K562 (cell line): ENCODE results near the gene UBR7. TPM values are rescaled to one million over a fixed set of nuclear protein-coding genes. Genes with fewer than 3 reads are reported as not detected.

ENCODE experiments used
- BRD4 ChIP-seq: fragments of 200-600 bp; sonication (generic); IDR thresholded peaks from 2 replicates; pipeline ENCODE4 v1.6.1; 2017; ENCODE audit warnings: inconsistent platforms
- CBX1 ChIP-seq: sonication (generic); IDR thresholded peaks from 2 replicates; pipeline ENCODE4 v1.6.1; 2016; ENCODE audit warnings: antibody characterized with exemption, low read depth, mild to moderate bottlenecking
- FOS ChIP-seq: IDR thresholded peaks from 3 replicates; pipeline ENCODE4 v1.6.1; 2011; ENCODE audit not compliant: insufficient read length; ENCODE audit errors: extremely low read depth
- FOXJ2 ChIP-seq: fragments of 200-800 bp; sonication (Bioruptor generic); IDR thresholded peaks from 2 replicates; pipeline ENCODE4 v1.6.1; 2016; ENCODE audit warnings: missing genetic modification characterization, missing compliant biosample characterization
- MAX ChIP-seq: sonication (generic); formaldehyde crosslinking; IDR thresholded peaks from 2 replicates; pipeline ENCODE4 v1.9.0; 2022; ENCODE audit warnings: mild to moderate bottlenecking, missing genetic modification reagents
- MYBL2 ChIP-seq, 2 experiments: fragments of 450-650 bp in 1 of 2; sonication (generic) in 1 of 2; formaldehyde crosslinking in 1 of 2; IDR thresholded peaks; 2 replicates each; pipeline versions ENCODE4 v1.6.1 to v1.8.1; 2017 to 2022; ENCODE audit warnings: borderline replicate concordance in 1 of 2, inconsistent platforms in 1 of 2, low read depth in 1 of 2, mild to moderate bottlenecking in 1 of 2, missing genetic modification reagents in 1 of 2, moderate library complexity in 1 of 2
- NFRKB ChIP-seq: fragments of 450-650 bp; IDR thresholded peaks from 2 replicates; pipeline ENCODE4 v1.6.1; 2016; ENCODE audit warnings: low read depth
- POLR2G ChIP-seq: fragments of 200-400 bp; formaldehyde crosslinking; IDR thresholded peaks from 2 replicates; pipeline ENCODE4 v1.6.1; 2017; ENCODE audit warnings: low read depth, mild to moderate bottlenecking, antibody characterized with exemption, low read length, moderate library complexity
- SIN3B ChIP-seq: fragments of 450-650 bp; IDR thresholded peaks from 2 replicates; pipeline ENCODE4 v1.6.1; 2017; ENCODE audit warnings: low read depth, mild to moderate bottlenecking, moderate library complexity
- SPI1 ChIP-seq: IDR thresholded peaks from 2 replicates; pipeline ENCODE4 v1.6.1; 2011; ENCODE audit warnings: low read depth, low read length, control low read depth, borderline replicate concordance
- STAT5B ChIP-seq: fragments of 250-450 bp; sonication (Bioruptor Pico); IDR thresholded peaks from 2 replicates; pipeline ENCODE4 v1.8.0; 2021; ENCODE audit warnings: mild to moderate bottlenecking, inconsistent platforms
- polyA plus RNA-seq, 8 experiments: library from polyadenylated mRNA; depleted of rRNA in 4 of 8; stranded (reverse) in 5 of 8; unstranded in 3 of 8; fragments of >200 nt; fragmentation: Nextera tagmentation in 2 of 8; fragmentation: Illumina TruSeq in 1 of 8; extraction: Ambion mirVana in 2 of 8; extraction: Trizol in 1 of 8; gene quantifications; 2 replicates each; pipeline versions ENCODE4 v1.2.1 to v1.2.3, GENCODE V29; 2011 to 2014; ENCODE audit warnings: inconsistent platforms in 1 of 8, missing spikeins in 1 of 8
- total RNA-seq, 7 experiments: library from RNA; depleted of rRNA in 6 of 7; stranded (reverse); fragments of >200 nt in 6 of 7; fragmentation: Illumina TruSeq in 2 of 7; extraction: Trizol in 2 of 7; gene quantifications; 2 replicates each; pipeline versions ENCODE4 v1.2.1 to v1.2.3, GENCODE V29; 2011 to 2021; ENCODE audit warnings: low replicate concordance in 1 of 7
- TF ChIP-seq, protein P1 (sequence below), 2 experiments: fragments of 200-800 bp in 1 of 2; sonication (Bioruptor generic) in 1 of 2; sonication (generic) in 1 of 2; formaldehyde crosslinking in 1 of 2; IDR thresholded peaks in 1 of 2; conservative IDR thresholded peaks in 1 of 2; 2 replicates each; pipeline versions ENCODE4 v1.5.0 to v1.6.1; 2016 to 2020; ENCODE audit warnings: missing compliant biosample characterization in 1 of 2, missing genetic modification characterization in 1 of 2, missing genetic modification reagents in 1 of 2
- TF ChIP-seq, protein P2 (sequence below): fragments of 450-650 bp; IDR thresholded peaks from 2 replicates; pipeline ENCODE4 v1.6.1; 2018; ENCODE audit not compliant: partially characterized antibody
- TF ChIP-seq, protein P3 (sequence below): fragments of 250-450 bp; sonication (Bioruptor Pico); IDR thresholded peaks from 2 replicates; pipeline ENCODE4 v1.8.0; 2021; ENCODE audit warnings: moderate library complexity, mild to moderate bottlenecking, inconsistent platforms
- TF ChIP-seq, protein P4 (sequence below), 2 experiments: IDR thresholded peaks in 1 of 2; conservative IDR thresholded peaks in 1 of 2; 2 replicates each; pipeline ENCODE4 v1.6.1; 2016; ENCODE audit warnings: low read depth in 2 of 2, mild to moderate bottlenecking in 1 of 2, missing compliant biosample characterization in 1 of 2, missing genetic modification characterization in 1 of 2, moderate library complexity in 1 of 2

The UBR7 gene
- total and polyA plus RNA-seq, 9 of the 15 experiments (the other 6 are each of a cell fraction or from before 2014, with no cell fraction given), result 12.5 to 63.0 (median 34.4) TPM

GRCh38 chr14:93206793-93207467 is at the start of gene UBR7, which contains the start of gene GON7 (continued):
- TF ChIP-seq, protein P1, sequence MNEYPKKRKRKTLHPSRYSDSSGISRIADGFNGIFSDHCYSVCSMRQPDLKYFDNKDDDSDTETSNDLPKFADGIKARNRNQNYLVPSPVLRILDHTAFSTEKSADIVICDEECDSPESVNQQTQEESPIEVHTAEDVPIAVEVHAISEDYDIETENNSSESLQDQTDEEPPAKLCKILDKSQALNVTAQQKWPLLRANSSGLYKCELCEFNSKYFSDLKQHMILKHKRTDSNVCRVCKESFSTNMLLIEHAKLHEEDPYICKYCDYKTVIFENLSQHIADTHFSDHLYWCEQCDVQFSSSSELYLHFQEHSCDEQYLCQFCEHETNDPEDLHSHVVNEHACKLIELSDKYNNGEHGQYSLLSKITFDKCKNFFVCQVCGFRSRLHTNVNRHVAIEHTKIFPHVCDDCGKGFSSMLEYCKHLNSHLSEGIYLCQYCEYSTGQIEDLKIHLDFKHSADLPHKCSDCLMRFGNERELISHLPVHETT (CRISPR knock-in tag; conservative IDR thresholded peaks at IDR 0.05 in 1 of 2, IDR thresholded peaks at IDR 0.05 in 1 of 2), result peak in 1 of 2 experiments; percentile 58; a peak in 2 of 4 replicates
- TF ChIP-seq STAT5B (no peak), POLR2G (peak; percentile 96), BRD4 (no peak), NFRKB (0 out of 2 replicates have a peak, but pooled peaks have one; percentile 17), MAX (CRISPR knock-in tag) (peak; percentile 67), CBX1 (peak; percentile 37; the same call in 1 of the 2 replicates), SIN3B (peak; percentile 23; the same call in 1 of the 2 replicates), MYBL2 (IDR thresholded peaks at IDR 0.05; ENCODE audit: low read depth) (no peak), MYBL2 (CRISPR knock-in tag; IDR thresholded peaks at IDR 0.05; ENCODE audit: borderline replicate concordance) (no peak), FOS (no peak), FOXJ2 (tag) (no peak), SPI1 (peak; percentile 13; the same call in 1 of the 2 replicates)
- TF ChIP-seq, protein P2, sequence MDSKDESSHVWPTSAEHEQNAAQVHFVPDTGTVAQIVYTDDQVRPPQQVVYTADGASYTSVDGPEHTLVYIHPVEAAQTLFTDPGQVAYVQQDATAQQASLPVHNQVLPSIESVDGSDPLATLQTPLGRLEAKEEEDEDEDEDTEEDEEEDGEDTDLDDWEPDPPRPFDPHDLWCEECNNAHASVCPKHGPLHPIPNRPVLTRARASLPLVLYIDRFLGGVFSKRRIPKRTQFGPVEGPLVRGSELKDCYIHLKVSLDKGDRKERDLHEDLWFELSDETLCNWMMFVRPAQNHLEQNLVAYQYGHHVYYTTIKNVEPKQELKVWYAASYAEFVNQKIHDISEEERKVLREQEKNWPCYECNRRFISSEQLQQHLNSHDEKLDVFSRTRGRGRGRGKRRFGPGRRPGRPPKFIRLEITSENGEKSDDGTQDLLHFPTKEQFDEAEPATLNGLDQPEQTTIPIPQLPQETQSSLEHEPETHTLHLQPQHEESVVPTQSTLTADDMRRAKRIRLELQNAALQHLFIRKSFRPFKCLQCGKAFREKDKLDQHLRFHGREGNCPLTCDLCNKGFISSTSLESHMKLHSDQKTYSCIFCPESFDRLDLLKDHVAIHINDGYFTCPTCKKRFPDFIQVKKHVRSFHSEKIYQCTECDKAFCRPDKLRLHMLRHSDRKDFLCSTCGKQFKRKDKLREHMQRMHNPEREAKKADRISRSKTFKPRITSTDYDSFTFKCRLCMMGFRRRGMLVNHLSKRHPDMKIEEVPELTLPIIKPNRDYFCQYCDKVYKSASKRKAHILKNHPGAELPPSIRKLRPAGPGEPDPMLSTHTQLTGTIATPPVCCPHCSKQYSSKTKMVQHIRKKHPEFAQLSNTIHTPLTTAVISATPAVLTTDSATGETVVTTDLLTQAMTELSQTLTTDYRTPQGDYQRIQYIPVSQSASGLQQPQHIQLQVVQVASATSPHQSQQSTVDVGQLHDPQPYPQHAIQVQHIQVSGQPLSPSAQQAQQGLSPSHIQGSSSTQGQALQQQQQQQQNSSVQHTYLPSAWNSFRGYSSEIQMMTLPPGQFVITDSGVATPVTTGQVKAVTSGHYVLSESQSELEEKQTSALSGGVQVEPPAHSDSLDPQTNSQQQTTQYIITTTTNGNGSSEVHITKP, result no peak
- TF ChIP-seq, protein P3, sequence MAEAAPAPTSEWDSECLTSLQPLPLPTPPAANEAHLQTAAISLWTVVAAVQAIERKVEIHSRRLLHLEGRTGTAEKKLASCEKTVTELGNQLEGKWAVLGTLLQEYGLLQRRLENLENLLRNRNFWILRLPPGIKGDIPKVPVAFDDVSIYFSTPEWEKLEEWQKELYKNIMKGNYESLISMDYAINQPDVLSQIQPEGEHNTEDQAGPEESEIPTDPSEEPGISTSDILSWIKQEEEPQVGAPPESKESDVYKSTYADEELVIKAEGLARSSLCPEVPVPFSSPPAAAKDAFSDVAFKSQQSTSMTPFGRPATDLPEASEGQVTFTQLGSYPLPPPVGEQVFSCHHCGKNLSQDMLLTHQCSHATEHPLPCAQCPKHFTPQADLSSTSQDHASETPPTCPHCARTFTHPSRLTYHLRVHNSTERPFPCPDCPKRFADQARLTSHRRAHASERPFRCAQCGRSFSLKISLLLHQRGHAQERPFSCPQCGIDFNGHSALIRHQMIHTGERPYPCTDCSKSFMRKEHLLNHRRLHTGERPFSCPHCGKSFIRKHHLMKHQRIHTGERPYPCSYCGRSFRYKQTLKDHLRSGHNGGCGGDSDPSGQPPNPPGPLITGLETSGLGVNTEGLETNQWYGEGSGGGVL (CRISPR knock-in tag), result no peak
- TF ChIP-seq, protein P4, sequence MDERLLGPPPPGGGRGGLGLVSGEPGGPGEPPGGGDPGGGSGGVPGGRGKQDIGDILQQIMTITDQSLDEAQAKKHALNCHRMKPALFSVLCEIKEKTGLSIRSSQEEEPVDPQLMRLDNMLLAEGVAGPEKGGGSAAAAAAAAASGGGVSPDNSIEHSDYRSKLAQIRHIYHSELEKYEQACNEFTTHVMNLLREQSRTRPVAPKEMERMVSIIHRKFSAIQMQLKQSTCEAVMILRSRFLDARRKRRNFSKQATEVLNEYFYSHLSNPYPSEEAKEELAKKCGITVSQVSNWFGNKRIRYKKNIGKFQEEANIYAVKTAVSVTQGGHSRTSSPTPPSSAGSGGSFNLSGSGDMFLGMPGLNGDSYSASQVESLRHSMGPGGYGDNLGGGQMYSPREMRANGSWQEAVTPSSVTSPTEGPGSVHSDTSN (CRISPR knock-in tag; IDR thresholded peaks at IDR 0.05; ENCODE audit: low read depth), result no peak
- TF ChIP-seq, protein P4 (tag; conservative IDR thresholded peaks at IDR 0.05; ENCODE audit: low read depth), result peak; percentile 48; the same call in 1 of the 2 replicates
